HPDE6-E6E7 (cell line): ENCODE results near the gene EIF3L.

Source experiments
- DNase-seq: peaks from one replicate; pipeline ENCODE4 v3.0.0; 2011; ENCODE audit warnings: missing footprints; ENCODE audit errors: extremely low spot score

EIF3L gene

DNA sequence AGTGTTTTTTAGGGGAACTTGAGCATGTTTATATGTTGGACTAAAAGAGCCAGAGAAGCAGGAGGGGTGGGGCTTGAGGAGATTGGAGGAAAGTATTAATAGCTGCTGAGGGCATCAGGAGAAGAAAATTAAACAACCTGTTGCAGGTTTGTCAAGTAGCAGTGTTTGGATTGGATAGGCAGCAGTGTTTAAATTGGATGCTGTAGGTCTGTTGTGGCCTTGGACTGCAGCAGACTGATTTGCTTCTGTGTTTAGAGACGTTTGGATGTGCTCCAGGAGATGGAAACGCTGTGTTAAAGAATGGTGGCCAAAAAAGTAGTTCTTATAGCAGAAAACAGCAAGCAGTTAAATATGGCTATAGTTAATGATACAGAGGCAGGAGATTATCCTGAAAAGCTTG lies 5.7 kb downstream of the EIF3L start:
- no peak for DNase-seq

DNA sequence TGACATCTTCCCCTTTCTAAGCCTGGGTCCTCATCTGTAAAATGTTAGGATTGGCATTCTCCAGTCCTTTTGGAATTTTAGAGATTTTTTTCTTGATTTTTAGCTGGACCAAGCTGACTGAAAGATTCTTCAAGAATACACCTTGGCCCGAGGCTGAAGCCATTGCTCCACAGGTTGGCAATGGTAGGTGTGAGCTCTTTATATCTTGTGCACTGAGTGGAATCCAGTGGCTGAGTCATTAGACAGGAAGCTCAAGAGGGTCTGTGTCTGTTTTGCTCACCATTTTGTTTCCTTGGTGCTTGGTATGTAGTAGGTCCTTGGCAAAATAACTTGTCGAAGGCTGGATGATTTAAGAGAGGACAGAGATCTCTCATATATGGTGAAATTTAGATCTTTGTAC lies 6.2 kb downstream of the EIF3L start:
- no peak for DNase-seq

GRCh38 chr22:37860796-37861421 lies 11.7 kb downstream of the EIF3L start:
- DNase-seq, result no peak

- no peak for DNase-seq
These were observed 13.5 kb downstream of the EIF3L start for GRCh38 chr22:37862570-37863325.

GRCh38 chr22:37865510-37865909 lies 16.3 kb downstream of the EIF3L start:
- DNase-seq, result no peak

- DNase-seq, result no peak
These were observed 21.1 kb downstream of the EIF3L start for GRCh38 chr22:37870273-37870672.

DNA sequence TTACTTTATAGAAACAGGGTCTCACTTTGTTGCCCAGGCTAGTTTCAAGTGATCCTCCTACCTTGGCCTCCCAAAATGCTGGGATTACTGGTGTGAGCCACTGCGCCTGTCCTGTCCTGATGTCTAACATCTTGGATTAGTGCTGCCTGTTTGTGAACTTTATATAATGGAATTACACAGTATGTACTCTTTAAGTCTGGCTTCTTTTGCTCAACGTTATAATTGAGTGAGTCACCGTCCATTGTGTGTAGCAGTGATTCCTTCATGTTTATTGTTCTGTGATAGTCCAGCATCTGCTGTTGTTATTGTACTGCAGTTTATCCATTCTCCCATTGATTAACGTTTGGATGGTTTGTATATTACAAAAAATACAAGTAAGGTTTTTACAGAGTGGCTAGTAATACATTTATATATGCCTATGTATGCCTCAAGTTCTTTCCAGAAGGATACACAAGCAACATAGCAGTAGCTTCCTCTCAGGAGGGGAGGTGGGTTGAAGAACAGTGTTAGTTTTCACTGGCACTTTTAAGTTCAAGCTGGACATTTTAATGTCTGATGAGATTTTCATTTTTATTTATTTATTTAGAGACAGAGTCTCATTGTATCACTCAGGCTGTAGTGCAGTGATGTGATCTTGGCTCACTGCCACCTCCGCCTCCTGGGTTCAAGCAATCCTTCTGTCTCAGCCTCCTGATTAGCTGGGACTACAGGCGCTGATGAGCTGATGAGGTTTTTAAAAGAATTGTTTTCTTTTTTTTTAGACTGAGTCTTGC lies 31.6 kb downstream of the EIF3L start:
- DNase-seq, result no peak

- DNase-seq, result no peak
These were observed 35.2 kb downstream of the EIF3L start for GRCh38 chr22:37884420-37884819.

- peak; percentile 60 for DNase-seq
These were observed 38.6 kb downstream of the EIF3L start for GRCh38 chr22:37887584-37888378.

GRCh38 chr22:37891926-37892325 lies 42.7 kb downstream of the EIF3L start:
- no peak for DNase-seq

GRCh38 chr22:37892566-37893335 lies 43.5 kb downstream of the EIF3L start:
- DNase-seq, result no peak

DNA sequence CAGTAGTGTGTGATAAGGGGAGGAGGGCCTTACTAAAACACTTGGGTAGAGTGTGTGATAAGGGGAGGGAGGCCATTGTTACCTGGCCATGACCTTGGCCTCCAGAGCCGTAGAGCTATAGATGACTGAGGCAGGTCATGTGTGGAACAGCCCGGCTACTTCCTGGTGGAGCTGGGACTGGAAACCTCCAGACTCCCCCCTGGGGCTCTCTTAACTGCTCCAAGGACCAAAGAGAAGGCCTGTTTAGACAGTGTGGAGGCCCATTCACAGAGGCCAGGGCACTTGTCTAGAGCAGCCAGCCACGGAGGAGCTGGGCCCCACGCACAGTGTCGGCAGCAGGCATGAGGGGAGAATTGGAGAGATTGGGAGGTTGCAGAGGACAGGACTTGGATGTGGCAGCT lies 44.4 kb downstream of the EIF3L start:
- DNase-seq, result no peak

DNA sequence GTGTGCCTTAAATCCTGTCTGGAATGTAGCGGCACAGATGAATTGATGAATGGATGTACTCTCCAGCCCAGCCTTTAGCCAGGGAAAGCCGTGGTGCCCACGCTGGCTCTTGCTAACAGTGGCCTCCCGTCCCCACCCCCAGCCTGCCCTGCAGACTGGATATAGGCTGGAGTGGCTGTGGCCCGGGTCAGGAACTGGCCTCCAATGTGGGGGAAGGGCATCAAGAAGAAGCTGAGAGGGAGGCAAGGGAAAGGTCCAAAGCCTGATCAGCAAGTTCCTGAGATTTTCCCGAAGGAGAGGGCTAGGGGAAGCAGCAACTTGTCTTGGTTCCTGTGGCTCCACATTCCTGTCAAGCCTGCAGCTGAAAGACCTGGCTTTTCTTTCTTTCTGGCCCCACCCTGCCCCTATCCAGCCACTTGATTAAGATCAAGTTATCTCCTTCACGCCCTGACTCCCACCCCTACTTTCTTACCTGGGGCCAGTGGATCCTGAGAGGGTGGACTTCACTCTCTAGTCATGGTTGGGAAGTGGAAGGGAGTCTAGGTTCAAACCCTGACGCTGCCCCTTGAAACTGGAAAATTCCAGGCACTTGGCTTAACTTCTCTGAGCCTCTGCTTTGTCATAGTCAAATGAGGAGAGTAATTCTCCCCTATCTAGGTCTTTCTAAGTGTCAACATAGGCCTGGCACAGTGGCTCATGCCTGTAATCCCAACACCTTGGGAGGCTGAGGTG lies 45.9 kb downstream of the EIF3L start:
- peak; percentile 45 for DNase-seq

- peak; percentile 92 for DNase-seq
These were observed 47.0 kb downstream of the EIF3L start for GRCh38 chr22:37896181-37896592.

DNA sequence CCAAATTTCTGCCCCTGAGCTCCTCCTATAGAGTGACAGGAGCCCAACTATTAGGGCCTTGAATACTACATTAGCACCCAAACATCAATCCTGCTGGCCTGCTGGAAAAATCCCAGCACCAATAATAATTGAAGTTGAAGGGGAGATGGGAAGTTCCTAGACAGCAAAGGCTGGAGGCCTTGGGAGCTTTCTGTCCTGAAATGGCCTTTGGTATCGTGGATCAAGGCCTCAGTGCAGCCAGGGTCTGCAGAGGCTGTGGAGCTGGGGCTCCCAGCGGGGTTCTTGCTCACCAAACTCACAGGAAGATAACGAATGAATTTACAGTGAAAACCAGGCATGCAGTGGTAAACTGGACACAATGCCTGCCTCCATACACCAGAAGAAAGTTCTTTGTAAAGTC lies 47.7 kb downstream of the EIF3L start:
- DNase-seq, result no peak

DNA sequence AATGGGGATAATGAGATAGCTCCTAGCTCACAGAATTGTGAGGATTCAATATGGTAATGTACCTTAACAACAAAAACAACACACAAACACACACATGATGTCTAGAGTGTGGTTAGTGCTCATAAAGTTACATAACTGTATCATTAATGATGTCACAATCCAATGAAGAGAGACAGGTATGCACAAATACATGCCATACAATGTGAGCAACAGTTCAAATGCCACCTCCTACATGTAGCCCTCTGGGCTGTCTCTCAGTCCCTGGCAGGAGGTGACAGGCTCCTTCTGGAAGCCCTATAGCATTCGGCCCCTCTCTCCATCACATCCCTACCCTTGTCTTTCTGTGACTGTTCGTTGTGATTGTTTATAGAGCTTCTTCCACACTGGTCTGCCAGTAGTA lies 48.6 kb downstream of the EIF3L start:
- no peak for DNase-seq

DNA sequence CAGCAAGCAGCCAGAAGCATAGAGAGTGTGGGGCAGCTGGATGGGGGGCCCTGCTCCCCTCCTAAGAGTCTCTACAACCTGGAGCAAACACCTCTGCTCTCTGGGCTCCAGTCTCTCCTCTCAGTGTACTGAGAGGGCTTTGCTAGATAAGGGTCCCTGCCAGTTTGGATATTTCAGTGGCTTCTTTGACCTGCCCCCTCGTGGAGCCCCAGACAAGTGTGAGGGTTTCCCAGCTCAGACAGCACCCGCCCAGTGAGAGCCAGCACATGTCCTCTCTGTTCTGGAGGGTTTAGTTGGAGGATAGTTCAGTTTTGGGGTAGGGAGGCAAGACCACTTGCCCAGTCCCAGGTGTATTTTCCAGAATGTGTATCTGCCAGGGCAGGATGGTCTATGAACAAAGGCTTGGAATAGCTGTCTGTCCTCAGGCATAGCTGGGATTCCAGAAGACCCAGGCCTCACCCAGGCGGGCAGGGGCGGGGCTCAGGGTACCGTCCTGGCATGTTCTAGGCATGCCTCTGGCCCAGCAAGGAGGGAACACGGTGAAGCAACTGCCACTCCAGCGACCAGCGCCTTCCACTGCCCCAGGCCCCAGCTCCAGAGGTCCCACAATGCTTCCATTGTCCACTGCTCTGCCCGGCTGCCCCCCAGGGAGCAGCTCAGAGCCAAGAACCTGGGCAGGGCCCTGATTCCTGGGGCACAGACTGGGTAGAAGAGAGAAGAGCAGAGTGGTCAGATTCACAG lies 49.4 kb downstream of the EIF3L start:
- DNase-seq, result peak; percentile 48

DNA sequence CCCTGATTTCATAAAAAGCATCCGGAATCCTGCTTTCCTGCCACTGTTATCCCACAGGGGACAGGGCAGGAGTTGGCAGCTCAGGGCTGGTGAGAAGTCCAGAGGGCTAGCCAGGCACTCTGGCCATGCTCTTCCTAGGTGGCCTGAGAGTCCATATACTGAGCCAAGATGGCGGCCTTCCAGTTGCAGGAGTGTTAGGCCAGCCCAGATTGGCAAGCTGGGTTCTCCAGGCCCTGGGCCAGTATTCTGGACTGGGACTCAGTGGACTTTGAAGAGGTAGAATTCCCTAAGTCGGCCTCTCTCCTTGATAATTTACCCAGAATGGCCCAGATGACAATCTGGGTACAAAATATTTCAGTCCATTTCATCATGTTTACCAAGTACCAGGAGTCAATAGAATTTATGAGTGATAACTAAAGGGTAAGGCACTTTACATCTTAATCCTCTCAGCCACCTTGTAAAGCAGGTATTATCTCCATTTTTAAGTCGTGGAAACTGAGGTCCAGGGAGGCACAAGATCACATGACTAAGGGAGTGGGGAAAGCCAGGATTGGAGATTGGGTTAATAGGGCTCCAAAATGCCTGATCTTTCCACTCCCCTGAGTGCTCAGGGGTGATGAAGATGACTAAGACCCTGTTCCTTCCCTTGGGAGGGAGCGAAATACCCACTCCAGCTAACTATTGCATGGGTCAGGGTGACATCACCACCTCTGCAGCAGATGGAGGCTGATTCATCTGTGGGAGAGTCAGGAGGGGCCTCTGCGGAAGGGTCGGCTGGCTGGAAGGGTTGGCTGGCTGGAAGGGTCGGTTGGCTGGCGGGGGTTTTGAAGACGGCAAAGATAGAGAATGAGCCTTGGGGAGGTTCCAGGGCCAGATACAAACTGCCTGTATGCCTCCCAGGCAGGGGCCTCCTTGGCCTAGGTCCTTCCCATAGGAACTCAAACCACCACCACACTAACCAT lies 55.6 kb downstream of the EIF3L start:
- DNase-seq, result peak; percentile 98
